Hematopoietic multipotent progenitor cell treated with erythropoietin and hydrocortisone succinate and interleukin-3 and kit ligand, for 15 days (in vitro differentiated cells): Measurements from ENCODE around the gene GTF2F1.
"Not testable (repeated sequence)": the region's sequence is repeated elsewhere in the genome, so short reads cannot be mapped to it uniquely, and the experiment has no call there.

Experiments used
- DNase-seq: peaks from one replicate; pipeline ENCODE4 v3.0.0-alpha.2; 2015; ENCODE audit warnings: low spot score

The GTF2F1 gene

GRCh38 chr19:6384381-6384780 is 8.6 kb downstream of the GTF2F1 start:
- peak; percentile 29 for DNase-seq

GRCh38 chr19:6383188-6383587 is 9.8 kb downstream of the GTF2F1 start:
- no peak for DNase-seq

DNA sequence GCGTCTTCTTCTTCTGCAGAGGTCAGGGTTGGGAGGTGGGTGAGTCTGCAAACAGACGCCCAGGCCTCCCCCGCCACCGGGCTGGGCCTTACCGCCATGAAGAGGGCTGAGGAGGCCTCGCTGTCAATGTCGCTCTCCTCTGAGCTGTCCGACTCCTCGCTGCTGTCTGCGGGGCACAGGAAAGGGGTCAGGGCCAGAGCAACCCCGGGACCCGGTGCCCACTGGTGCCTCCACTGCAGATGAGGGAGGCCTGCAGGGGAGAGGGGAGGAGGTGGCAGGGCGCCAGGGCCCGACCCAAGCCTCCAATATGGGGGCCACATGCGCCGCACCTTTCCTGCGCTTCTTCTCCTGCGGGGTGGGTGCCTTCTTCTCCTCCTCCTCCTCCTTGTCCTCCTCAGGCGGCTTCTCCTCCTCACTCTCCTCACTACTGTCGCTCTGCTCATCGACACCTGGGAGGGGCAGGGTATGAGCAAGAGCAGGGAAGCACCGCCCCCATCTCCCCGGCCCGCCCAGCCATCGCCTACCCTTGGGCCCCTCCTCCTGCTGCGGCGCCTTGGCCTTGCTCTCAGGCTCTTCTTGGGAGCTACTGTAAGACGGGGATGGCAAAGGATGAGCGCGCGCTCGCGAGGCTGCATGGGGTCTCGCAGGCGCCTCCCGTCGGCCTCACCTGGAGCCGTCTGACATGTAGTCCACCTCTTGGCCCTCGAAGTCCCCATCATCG is 11.8 kb downstream of the GTF2F1 start:
- no peak for DNase-seq

DNA sequence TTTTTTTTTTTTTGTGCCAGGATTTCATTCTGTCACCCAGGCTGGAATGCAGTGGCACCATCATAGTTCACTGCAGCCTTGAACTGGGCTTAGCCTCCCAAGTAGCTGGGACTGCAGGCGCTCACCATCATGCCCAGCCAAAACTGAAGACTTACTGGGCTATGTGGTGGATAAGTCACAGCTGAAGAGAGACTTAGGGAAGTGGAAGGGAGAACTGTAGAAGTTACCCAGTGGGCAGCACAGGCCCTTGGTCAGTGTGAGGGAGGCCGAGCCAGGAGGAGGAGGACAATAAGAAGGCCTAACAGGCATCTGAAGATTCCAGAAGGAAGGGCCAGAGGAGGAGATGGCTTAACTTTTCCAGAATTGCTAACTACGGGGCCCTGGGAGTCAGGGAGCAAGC is 13.2 kb downstream of the GTF2F1 start:
- DNase-seq: no peak

- no peak for DNase-seq
These were observed 14.5 kb downstream of the GTF2F1 start for GRCh38 chr19:6378486-6378885.

GRCh38 chr19:6378041-6378440 is 14.9 kb downstream of the GTF2F1 start:
- DNase-seq: no peak

- DNase-seq: no peak
These were observed 16.3 kb downstream of the GTF2F1 start for GRCh38 chr19:6376512-6377190.

- no peak for DNase-seq
These were observed 17.5 kb downstream of the GTF2F1 start, which contains the start of gene PSPN for GRCh38 chr19:6375411-6376010. PSPN (minus strand) TSS chr19:6375933; CDS start chr19:6375849, 84 bp downstream.

GRCh38 chr19:6374711-6375410 is 18.1 kb downstream of the GTF2F1 start:
- no peak for DNase-seq

DNA sequence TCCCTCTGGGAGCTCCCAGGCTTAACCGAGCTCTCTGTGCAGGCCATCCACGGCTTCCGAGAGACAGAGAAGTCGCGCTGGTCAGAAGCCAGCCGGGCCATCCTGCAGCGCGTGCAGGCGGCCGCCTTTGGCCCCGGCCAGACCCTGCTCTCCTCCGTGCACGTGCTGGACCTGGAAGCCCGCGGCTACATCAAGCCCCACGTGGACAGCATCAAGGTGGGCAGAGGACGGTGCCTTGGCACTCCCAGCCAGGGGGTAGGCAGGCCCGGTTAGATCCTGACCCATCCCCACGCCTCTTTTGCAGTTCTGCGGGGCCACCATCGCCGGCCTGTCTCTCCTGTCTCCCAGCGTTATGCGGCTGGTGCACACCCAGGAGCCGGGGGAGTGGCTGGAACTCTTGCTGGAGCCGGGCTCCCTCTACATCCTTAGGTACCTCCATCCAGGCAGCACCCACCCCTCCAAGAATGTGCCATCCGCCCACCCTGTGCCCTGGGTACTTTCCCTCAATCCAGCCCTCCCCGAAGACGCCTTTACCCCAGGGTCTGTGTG is 18.7 kb downstream of the GTF2F1 start:
- no peak for DNase-seq

DNA sequence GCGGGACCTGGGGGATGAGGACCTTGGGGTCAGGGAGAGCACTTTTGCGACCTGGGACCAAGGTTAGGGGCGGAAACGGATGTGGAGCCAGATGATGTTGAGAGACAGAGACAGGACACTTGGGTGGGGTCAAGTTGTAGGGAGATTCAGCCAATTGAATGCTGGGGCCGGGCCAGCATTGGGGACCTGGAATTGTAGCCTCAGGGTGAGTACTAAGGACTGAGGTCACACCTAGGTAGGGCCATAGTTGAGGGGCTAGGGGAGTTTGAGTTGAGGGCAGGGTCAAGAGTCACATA is 19.2 kb downstream of the GTF2F1 start:
- DNase-seq: peak; percentile 17

- peak; percentile 99 for DNase-seq
These were observed 19.7 kb downstream of the GTF2F1 start for GRCh38 chr19:6373096-6373812.

GRCh38 chr19:6372594-6373095 is 20.3 kb downstream of the GTF2F1 start, which contains the start of gene ALKBH7:
ALKBH7 (plus strand) TSS chr19:6372794; CDS start chr19:6372821, 27 bp downstream.
- peak; percentile 100 for DNase-seq

GRCh38 chr19:6364353-6364752 is 28.6 kb downstream of the GTF2F1 start:
- no peak for DNase-seq

GRCh38 chr19:6362351-6362801 is 30.6 kb downstream of the GTF2F1 start:
- no peak for DNase-seq

- DNase-seq: no peak
These were observed 31.0 kb downstream of the GTF2F1 start for GRCh38 chr19:6362027-6362350.

GRCh38 chr19:6360857-6361216 is 32.1 kb downstream of the GTF2F1 start:
- DNase-seq: not testable (repeated sequence)

DNA sequence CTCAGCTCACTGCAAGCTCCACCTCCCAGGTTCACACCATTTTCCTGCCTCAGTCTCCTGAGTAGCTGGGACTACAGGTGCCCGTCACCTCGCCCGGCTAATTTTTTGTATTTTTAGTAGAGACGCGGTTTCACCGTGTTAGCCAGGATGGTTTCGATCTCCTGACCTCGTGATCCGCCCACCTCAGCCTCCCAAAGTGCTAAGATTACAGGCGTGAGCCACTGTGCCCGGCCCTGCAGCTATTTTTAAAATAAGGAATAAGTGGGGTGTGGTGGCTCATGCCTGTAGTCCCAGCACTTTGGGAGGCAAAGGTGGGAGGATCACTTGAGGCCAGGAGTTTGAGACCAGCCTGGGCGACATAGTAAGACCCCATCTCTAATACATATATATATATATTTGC is 32.5 kb downstream of the GTF2F1 start:
- DNase-seq: not testable (repeated sequence)

DNA sequence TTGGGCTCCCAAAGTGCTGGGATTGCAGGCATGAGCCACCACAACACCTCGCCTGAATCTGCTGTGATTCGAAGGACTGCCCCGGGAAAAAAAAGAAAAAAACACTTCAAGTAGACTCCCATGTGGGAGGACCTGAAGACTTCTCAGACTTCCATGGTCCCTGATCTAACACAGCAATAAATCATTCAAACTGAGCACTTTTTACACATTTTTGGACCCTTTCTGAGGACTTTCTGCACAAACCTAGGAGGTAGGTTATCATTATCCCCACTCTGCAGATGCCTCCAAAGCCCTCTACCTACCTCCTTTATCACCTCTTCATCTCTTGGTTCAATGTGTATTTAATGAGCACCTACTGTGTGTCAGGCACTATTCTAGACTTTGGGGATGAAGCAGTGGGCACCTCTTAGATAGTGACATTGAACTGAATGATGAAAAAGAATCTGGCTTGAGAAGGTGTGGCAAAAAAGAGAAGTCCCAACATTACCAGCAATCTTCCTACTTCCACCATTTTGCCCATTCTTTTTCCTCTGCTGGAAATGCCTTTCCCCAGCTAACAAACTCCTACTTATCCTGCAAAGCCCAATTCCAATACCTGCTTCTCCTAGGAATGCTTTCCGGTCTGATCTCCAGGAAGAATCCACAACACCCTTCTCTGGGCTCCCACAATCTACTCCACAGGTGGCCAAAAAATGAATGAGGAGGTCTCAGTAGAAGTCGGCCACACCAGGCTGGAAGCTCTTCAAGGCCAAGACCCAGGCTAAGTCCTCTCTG is 33.2 kb downstream of the GTF2F1 start:
- DNase-seq: no peak

- DNase-seq: no peak
These were observed 35.0 kb downstream of the GTF2F1 start for GRCh38 chr19:6358003-6358402.

DNA sequence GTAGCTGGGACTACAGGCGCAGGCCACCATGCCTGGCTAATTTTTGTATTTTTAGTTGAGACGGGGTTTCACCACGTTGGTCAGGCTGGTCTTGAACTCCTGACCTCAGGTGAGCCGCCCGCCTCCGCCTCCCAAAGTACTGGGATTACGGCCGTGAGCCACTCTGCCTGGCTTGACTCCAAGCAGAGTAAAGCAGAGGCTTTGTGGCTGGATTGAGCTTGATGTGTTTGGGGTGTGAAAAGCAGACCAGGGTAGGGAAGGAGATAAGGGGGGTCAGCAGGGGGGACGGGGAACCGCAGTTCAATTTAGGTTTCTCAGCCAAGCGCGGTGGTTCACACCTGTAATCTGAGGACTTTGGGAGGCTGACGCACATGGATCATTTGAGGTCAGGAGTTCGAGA is 35.8 kb downstream of the GTF2F1 start:
- no peak for DNase-seq
